Liver (tissue), 3 donors: ENCODE measurements around the gene EXOSC2.

Experiments used
- EGR1 ChIP-seq, 2 donors: IDR thresholded peaks; 2 replicates each; pipeline ENCODE4 v1.6.1; 2016 to 2018; ENCODE audit warnings: antibody characterized with exemption in 2 of 2, low read depth in 2 of 2
- GABPA ChIP-seq, 2 donors: IDR thresholded peaks in 1 of 2; conservative IDR thresholded peaks in 1 of 2; 2 replicates each; pipeline ENCODE4 v1.6.1; 2016; ENCODE audit warnings: antibody characterized with exemption in 2 of 2, mild to moderate bottlenecking in 1 of 2, moderate library complexity in 1 of 2
- JUND ChIP-seq, 2 donors: IDR thresholded peaks; 2 replicates each; pipeline ENCODE4 v1.6.1; 2016; ENCODE audit warnings: antibody characterized with exemption in 2 of 2
- RAD21 ChIP-seq, 2 donors: IDR thresholded peaks; 2 replicates each; pipeline ENCODE4 v1.6.1; 2016; ENCODE audit warnings: antibody characterized with exemption in 2 of 2, mild to moderate bottlenecking in 2 of 2
- SP1 ChIP-seq: IDR thresholded peaks from 2 replicates; pipeline ENCODE4 v1.6.1; 2018; ENCODE audit warnings: antibody characterized with exemption, mild to moderate bottlenecking
- TAF1 ChIP-seq: conservative IDR thresholded peaks from 2 replicates; pipeline ENCODE4 v1.6.1; 2016; ENCODE audit warnings: antibody characterized with exemption, mild to moderate bottlenecking
- YY1 ChIP-seq: IDR thresholded peaks from 2 replicates; pipeline ENCODE4 v1.6.1; 2016; ENCODE audit warnings: antibody characterized with exemption, mild to moderate bottlenecking
- TF ChIP-seq, protein P1 (sequence below): IDR thresholded peaks from 2 replicates; pipeline ENCODE4 v1.6.1; 2016; ENCODE audit warnings: antibody characterized with exemption, mild to moderate bottlenecking
- TF ChIP-seq, protein P2 (sequence below): fragments of 150-350 bp; IDR thresholded peaks from 2 replicates; pipeline ENCODE4 v1.5.1; 2017; ENCODE audit warnings: improper control_type of control experiment, low read depth, low read length; ENCODE audit not compliant: missing input control
- TF ChIP-seq, protein P3 (sequence below): IDR thresholded peaks from 2 replicates; pipeline ENCODE4 v1.6.1; 2016; ENCODE audit warnings: antibody characterized with exemption
- donor health status: healthy.
- donor health status: healthy.

DNA sequence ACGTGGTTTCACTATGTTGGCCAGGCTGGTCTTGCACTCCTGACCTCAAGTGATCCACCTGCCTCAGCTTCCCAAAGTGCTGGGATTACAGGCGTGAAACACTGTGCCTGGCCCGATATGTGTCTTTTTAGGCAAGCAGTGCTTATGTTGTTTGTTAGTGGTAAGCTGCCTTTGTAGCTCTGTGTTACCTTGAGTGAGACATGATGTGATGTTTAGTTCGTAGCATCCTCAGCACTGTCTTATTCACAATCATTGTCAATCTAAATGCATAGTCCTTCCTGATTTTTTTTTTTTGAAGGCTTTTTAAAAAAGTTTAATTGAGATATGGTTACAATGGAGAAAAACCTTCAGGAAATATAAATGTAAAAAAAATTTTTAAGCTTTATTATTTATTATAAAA is 45.5 kb downstream of the EXOSC2 start:
- TF ChIP-seq EGR1 (IDR thresholded peaks at IDR 0.05; ENCODE audit: low read depth in 2 of 2), result no peak
- no peak for TF ChIP-seq RAD21 (IDR thresholded peaks at IDR 0.05)
- no peak for TF ChIP-seq TAF1
- TF ChIP-seq, protein P1, sequence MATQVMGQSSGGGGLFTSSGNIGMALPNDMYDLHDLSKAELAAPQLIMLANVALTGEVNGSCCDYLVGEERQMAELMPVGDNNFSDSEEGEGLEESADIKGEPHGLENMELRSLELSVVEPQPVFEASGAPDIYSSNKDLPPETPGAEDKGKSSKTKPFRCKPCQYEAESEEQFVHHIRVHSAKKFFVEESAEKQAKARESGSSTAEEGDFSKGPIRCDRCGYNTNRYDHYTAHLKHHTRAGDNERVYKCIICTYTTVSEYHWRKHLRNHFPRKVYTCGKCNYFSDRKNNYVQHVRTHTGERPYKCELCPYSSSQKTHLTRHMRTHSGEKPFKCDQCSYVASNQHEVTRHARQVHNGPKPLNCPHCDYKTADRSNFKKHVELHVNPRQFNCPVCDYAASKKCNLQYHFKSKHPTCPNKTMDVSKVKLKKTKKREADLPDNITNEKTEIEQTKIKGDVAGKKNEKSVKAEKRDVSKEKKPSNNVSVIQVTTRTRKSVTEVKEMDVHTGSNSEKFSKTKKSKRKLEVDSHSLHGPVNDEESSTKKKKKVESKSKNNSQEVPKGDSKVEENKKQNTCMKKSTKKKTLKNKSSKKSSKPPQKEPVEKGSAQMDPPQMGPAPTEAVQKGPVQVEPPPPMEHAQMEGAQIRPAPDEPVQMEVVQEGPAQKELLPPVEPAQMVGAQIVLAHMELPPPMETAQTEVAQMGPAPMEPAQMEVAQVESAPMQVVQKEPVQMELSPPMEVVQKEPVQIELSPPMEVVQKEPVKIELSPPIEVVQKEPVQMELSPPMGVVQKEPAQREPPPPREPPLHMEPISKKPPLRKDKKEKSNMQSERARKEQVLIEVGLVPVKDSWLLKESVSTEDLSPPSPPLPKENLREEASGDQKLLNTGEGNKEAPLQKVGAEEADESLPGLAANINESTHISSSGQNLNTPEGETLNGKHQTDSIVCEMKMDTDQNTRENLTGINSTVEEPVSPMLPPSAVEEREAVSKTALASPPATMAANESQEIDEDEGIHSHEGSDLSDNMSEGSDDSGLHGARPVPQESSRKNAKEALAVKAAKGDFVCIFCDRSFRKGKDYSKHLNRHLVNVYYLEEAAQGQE, result no peak
- TF ChIP-seq, protein P2, sequence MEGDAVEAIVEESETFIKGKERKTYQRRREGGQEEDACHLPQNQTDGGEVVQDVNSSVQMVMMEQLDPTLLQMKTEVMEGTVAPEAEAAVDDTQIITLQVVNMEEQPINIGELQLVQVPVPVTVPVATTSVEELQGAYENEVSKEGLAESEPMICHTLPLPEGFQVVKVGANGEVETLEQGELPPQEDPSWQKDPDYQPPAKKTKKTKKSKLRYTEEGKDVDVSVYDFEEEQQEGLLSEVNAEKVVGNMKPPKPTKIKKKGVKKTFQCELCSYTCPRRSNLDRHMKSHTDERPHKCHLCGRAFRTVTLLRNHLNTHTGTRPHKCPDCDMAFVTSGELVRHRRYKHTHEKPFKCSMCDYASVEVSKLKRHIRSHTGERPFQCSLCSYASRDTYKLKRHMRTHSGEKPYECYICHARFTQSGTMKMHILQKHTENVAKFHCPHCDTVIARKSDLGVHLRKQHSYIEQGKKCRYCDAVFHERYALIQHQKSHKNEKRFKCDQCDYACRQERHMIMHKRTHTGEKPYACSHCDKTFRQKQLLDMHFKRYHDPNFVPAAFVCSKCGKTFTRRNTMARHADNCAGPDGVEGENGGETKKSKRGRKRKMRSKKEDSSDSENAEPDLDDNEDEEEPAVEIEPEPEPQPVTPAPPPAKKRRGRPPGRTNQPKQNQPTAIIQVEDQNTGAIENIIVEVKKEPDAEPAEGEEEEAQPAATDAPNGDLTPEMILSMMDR, result no peak
- TF ChIP-seq JUND (IDR thresholded peaks at IDR 0.05), result no peak
- TF ChIP-seq YY1, result no peak
- no peak for TF ChIP-seq GABPA (IDR thresholded peaks at IDR 0.05 in 1 of 2, conservative IDR thresholded peaks at IDR 0.05 in 1 of 2)
- TF ChIP-seq, protein P3, sequence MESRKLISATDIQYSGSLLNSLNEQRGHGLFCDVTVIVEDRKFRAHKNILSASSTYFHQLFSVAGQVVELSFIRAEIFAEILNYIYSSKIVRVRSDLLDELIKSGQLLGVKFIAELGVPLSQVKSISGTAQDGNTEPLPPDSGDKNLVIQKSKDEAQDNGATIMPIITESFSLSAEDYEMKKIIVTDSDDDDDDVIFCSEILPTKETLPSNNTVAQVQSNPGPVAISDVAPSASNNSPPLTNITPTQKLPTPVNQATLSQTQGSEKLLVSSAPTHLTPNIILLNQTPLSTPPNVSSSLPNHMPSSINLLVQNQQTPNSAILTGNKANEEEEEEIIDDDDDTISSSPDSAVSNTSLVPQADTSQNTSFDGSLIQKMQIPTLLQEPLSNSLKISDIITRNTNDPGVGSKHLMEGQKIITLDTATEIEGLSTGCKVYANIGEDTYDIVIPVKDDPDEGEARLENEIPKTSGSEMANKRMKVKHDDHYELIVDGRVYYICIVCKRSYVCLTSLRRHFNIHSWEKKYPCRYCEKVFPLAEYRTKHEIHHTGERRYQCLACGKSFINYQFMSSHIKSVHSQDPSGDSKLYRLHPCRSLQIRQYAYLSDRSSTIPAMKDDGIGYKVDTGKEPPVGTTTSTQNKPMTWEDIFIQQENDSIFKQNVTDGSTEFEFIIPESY, result no peak
- no peak for TF ChIP-seq SP1
